A549 (cell line): ENCODE results near the gene BCORL1. TPM values are rescaled to one million over a fixed set of nuclear protein-coding genes. Genes with fewer than 3 reads are reported as not detected.

Source experiments
- ATAC-seq, 2 experiments: fragments of 200-7000 bp in 1 of 2; fragments of >200 bp in 1 of 2; cut with Nextera tagmentation in 1 of 2; cut with Tn5 transposase in 1 of 2; 3 replicates each; pipeline versions ENCODE4 v1.8.0 to v1.9.1; 2018 to 2020; ENCODE audit warnings: mild to moderate bottlenecking in 1 of 2, moderate library complexity in 1 of 2
- CTCF ChIA-PET: fragments of 300-600 bp; sonication (Branson Sonifier 250); formaldehyde crosslinking; extraction: SDS; loops from one replicate; lab custom pipeline; 2021; ENCODE audit warnings: antibody characterized with exemption, inconsistent platforms; lab: Yijun Ruan, JAX
- POLR2A ChIA-PET: fragments of 350-600 bp; formaldehyde crosslinking; extraction: SDS; loops from one replicate; lab custom pipeline; 2021; ENCODE audit warnings: antibody characterized with exemption, inconsistent platforms; lab: Yijun Ruan, JAX
- DNase-seq, 2 experiments: peaks; one replicate each; pipeline versions ENCODE4 v3.0.0 to v3.0.0-alpha.2; 2011 to 2016; ENCODE audit warnings: low read depth in 1 of 2, low spot score in 1 of 2
- FAIRE-seq: peaks from 2 replicates; lab custom pipeline; 2011; peaks lifted over from hg19 to GRCh38; lab: Jason Lieb, UNC
- H3K27ac ChIP-seq, 2 experiments: fragments of >200 bp; sonication (Bioruptor Twin); formaldehyde crosslinking; 3 replicates each; pipeline ENCODE4 v1.5.1; 2016 to 2017
- H3K4me1 ChIP-seq: fragments of >200 bp; sonication (Bioruptor Twin); formaldehyde crosslinking; 3 replicates; pipeline ENCODE4 v1.6.1; 2016
- H3K4me2 ChIP-seq: fragments of >200 bp; sonication (Bioruptor Twin); formaldehyde crosslinking; 3 replicates; pipeline ENCODE4 v1.6.1; 2016
- H3K4me3 ChIP-seq: fragments of >200 bp; sonication (Bioruptor Twin); formaldehyde crosslinking; 3 replicates; pipeline ENCODE4 v1.5.1; 2016
- H3K9me3 ChIP-seq: fragments of >200 bp; sonication (Bioruptor Twin); formaldehyde crosslinking; 3 replicates; pipeline ENCODE4 v1.6.1; 2016
- CBX8 ChIP-seq: fragments of 200-600 bp; sonication (generic); IDR thresholded peaks from 2 replicates; pipeline ENCODE4 v1.6.1; 2016
- EHMT2 ChIP-seq: fragments of 200-600 bp; sonication (generic); IDR thresholded peaks from 2 replicates; pipeline ENCODE4 v1.6.1; 2016; ENCODE audit warnings: antibody characterized with exemption, low read depth, mild to moderate bottlenecking, moderate library complexity
- EP300 ChIP-seq, 2 experiments: fragments of >200 bp; sonication (Bioruptor Twin); formaldehyde crosslinking; IDR thresholded peaks; 2 replicates in 1 of 2; 3 replicates in 1 of 2; pipeline ENCODE4 v1.6.1; 2016 to 2017
- ESRRA ChIP-seq: fragments of 150-350 bp; IDR thresholded peaks from 2 replicates; pipeline ENCODE4 v1.6.1; 2014; ENCODE audit warnings: mild to moderate bottlenecking, low read length, borderline replicate concordance
- FOSL2 ChIP-seq, 2 experiments: fragments of 450-650 bp in 1 of 2; fragments of >200 bp in 1 of 2; sonication (Bioruptor Twin) in 1 of 2; formaldehyde crosslinking; IDR thresholded peaks; 2 replicates each; pipeline versions ENCODE4 v1.5.0 to v1.6.1; 2016 to 2020; ENCODE audit warnings: mild to moderate bottlenecking in 1 of 2, moderate library complexity in 1 of 2
- JUN ChIP-seq, 2 experiments: fragments of >200 bp; sonication (Bioruptor Twin); formaldehyde crosslinking; IDR thresholded peaks; 2 replicates in 1 of 2; 3 replicates in 1 of 2; pipeline ENCODE4 v1.6.1; 2016 to 2017
- KDM1A ChIP-seq: fragments of 200-600 bp; sonication (generic); IDR thresholded peaks from 2 replicates; pipeline ENCODE4 v1.6.1; 2016; ENCODE audit warnings: low read depth, mild to moderate bottlenecking
- MAZ ChIP-seq: fragments of 150-350 bp; IDR thresholded peaks from 2 replicates; pipeline ENCODE4 v1.6.1; 2014; ENCODE audit warnings: antibody characterized with exemption, low read depth, low read length, borderline replicate concordance
- MYC ChIP-seq: IDR thresholded peaks from 2 replicates; pipeline ENCODE4 v1.6.1; 2012; ENCODE audit warnings: mild to moderate bottlenecking, inconsistent platforms, low read length, improper control_type of control experiment, borderline replicate concordance
- NFE2L2 ChIP-seq: fragments of 150-350 bp; conservative IDR thresholded peaks from 2 replicates; pipeline ENCODE4 v1.6.1; 2014; ENCODE audit warnings: low read length
- RAD21 ChIP-seq, 2 experiments: fragments of >200 bp in 1 of 2; sonication (Bioruptor Twin) in 1 of 2; formaldehyde crosslinking in 1 of 2; IDR thresholded peaks in 1 of 2; conservative IDR thresholded peaks in 1 of 2; 2 replicates in 1 of 2; 3 replicates in 1 of 2; pipeline ENCODE4 v1.6.1; 2012 to 2018; ENCODE audit warnings: inconsistent platforms in 1 of 2
- RARB ChIP-seq: fragments of 250-450 bp; sonication (Bioruptor Pico); IDR thresholded peaks from 2 replicates; pipeline ENCODE4 v1.8.0; 2021; ENCODE audit warnings: mild to moderate bottlenecking, moderate library complexity
- RFX5 ChIP-seq: fragments of 450-650 bp; IDR thresholded peaks from 2 replicates; pipeline ENCODE4 v1.7.1; 2014; ENCODE audit warnings: antibody characterized with exemption, mild to moderate bottlenecking, moderate library complexity
- RNF2 ChIP-seq: fragments of 200-600 bp; sonication (generic); IDR thresholded peaks from 2 replicates; pipeline ENCODE4 v1.6.1; 2016; ENCODE audit warnings: low read depth, mild to moderate bottlenecking, antibody characterized with exemption, moderate library complexity, borderline replicate concordance
- SMC3 ChIP-seq: fragments of >200 bp; sonication (Bioruptor Twin); formaldehyde crosslinking; IDR thresholded peaks from 3 replicates; pipeline ENCODE4 v1.6.1; 2018; ENCODE audit warnings: inconsistent platforms
- TFCP2L1 ChIP-seq: fragments of 250-450 bp; sonication (Bioruptor Pico); IDR thresholded peaks from 2 replicates; pipeline ENCODE4 v1.5.0; 2021; ENCODE audit warnings: mild to moderate bottlenecking
- WGBS: methylation state at CpG from one replicate; pipeline ENCODE4 v1.1.6; 2017; ENCODE audit errors: missing lambda C conversion rate; 5-methylcytosine and 5-hydroxymethylcytosine counted together
- polyA plus RNA-seq, 4 experiments: library from polyadenylated mRNA; depleted of rRNA in 3 of 4; stranded (reverse); fragments of >200 nt; fragmentation: RNase III in 1 of 4; extraction: RNeasy Plus Mini Kit Qiagen cat#74134 plus additional on column Dnase treatment in 1 of 4; gene quantifications; 2 replicates in 3 of 4; 3 replicates in 1 of 4; pipeline ENCODE4 v1.2.3, GENCODE V29; 2011 to 2017
- TF ChIP-seq, protein P1 (sequence below): fragments of >200 bp; sonication (Bioruptor Twin); formaldehyde crosslinking; IDR thresholded peaks from 2 replicates; pipeline ENCODE4 v1.6.1; 2016
- TF ChIP-seq, protein P2 (sequence below): fragments of 250-450 bp; sonication (Bioruptor Pico); IDR thresholded peaks from 2 replicates; pipeline ENCODE4 v1.5.0; 2021; ENCODE audit warnings: mild to moderate bottlenecking, moderate library complexity, borderline replicate concordance
- TF ChIP-seq, protein P3 (sequence below): fragments of >200 bp; sonication (Bioruptor Twin); formaldehyde crosslinking; IDR thresholded peaks from 3 replicates; pipeline ENCODE4 v1.6.1; 2016
- TF ChIP-seq, protein P4 (sequence below): fragments of >200 bp; sonication (Bioruptor Twin); formaldehyde crosslinking; IDR thresholded peaks from 3 replicates; pipeline ENCODE4 v1.5.1; 2016

BCORL1 gene
- polyA plus RNA-seq, 2 of the 4 experiments (the other 2 are of a cell fraction), result 1.4 to 6.1 TPM

DNA sequence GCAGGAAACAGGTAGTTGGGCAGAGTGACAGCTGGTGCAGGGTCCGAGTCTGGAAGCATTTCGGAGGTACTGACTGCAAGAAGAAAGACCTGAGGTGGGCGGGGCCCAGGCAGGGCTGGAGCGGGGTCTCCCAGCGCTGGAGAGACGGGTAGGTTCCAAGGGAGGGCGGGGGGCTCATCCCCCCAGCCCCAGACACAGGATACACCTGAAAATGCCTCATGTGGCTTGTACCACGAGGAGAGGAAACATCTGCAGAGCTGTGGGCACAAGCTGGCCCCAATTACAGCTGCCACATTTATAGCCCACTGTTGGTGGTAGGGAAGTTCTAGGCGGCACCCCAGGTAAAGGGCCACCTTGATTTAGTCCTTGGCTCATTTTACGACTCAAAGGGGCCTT is 89.9 kb downstream of the BCORL1 start (continued):
- TF ChIP-seq SMC3, result no peak

DNA sequence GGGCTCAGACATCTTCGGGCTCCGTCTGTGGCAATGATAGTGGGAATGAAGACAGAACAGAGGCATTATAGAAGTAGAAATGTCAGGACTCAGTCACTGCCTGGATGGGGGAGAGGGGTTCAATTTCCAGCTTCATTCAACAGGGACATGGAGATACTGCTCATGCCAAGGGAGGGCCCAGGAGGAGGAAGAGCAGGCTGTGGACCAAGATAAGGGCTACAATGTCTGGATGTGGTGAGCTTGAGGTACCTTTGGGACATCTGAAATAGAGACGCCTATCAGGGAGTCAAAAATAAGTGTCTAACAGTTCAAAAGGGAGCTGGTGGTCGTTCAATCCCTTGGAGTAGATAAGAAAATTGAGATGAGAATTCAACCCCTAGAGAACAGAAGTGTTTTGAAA is 93.3 kb downstream of the BCORL1 start:
- ChIA-PET CTCF (interaction anchor here (1.0 to 1.7 kb wide), 4 partner anchors 10 to 116 kb away, joined by 3 to 7 read pairs (median 4); no protein-coding TSS in a partner anchor), POLR2A (no interaction called here)
- Histone ChIP-seq H3K4me2 (no peak overlapping the region), H3K4me1 (no peaks in the 10 kb centered on the region), H3K4me3 (no peak overlapping the region), H3K27ac (no peak overlapping the region), H3K9me3 (no peaks in the 10 kb centered on the region)
- DNase-seq, result no peak
- WGBS, result 87% methylated on average over 4 of the region's 4 CpGs
- TF ChIP-seq, protein P1, sequence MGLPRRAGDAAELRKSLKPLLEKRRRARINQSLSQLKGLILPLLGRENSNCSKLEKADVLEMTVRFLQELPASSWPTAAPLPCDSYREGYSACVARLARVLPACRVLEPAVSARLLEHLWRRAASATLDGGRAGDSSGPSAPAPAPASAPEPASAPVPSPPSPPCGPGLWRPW, result no peak
- TF ChIP-seq KDM1A (no peak), TFCP2L1 (CRISPR knock-in tag) (no peak), NFE2L2 (no peak), MYC (no peak), ESRRA (no peak), JUN (IDR thresholded peaks at IDR 0.05) (no peak), RFX5 (no peak), EP300 (IDR thresholded peaks at IDR 0.05) (no peak), RNF2 (no peak), MAZ (no peak), CBX8 (no peak), RARB (CRISPR knock-in tag) (no peak), FOSL2 (IDR thresholded peaks at IDR 0.05) (no peak), FOSL2 (CRISPR knock-in tag; IDR thresholded peaks at IDR 0.05) (no peak), EHMT2 (no peak)
- TF ChIP-seq, protein P2, sequence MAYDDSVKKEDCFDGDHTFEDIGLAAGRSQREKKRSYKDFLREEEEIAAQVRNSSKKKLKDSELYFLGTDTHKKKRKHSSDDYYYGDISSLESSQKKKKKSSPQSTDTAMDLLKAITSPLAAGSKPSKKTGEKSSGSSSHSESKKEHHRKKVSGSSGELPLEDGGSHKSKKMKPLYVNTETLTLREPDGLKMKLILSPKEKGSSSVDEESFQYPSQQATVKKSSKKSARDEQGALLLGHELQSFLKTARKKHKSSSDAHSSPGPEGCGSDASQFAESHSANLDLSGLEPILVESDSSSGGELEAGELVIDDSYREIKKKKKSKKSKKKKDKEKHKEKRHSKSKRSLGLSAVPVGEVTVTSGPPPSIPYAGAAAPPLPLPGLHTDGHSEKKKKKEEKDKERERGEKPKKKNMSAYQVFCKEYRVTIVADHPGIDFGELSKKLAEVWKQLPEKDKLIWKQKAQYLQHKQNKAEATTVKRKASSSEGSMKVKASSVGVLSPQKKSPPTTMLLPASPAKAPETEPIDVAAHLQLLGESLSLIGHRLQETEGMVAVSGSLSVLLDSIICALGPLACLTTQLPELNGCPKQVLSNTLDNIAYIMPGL (CRISPR knock-in tag), result no peak
- TF ChIP-seq, protein P3, sequence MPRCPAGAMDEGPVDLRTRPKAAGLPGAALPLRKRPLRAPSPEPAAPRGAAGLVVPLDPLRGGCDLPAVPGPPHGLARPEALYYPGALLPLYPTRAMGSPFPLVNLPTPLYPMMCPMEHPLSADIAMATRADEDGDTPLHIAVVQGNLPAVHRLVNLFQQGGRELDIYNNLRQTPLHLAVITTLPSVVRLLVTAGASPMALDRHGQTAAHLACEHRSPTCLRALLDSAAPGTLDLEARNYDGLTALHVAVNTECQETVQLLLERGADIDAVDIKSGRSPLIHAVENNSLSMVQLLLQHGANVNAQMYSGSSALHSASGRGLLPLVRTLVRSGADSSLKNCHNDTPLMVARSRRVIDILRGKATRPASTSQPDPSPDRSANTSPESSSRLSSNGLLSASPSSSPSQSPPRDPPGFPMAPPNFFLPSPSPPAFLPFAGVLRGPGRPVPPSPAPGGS, result no peak
- ATAC-seq, result no peak
- no peak for FAIRE-seq

DNA sequence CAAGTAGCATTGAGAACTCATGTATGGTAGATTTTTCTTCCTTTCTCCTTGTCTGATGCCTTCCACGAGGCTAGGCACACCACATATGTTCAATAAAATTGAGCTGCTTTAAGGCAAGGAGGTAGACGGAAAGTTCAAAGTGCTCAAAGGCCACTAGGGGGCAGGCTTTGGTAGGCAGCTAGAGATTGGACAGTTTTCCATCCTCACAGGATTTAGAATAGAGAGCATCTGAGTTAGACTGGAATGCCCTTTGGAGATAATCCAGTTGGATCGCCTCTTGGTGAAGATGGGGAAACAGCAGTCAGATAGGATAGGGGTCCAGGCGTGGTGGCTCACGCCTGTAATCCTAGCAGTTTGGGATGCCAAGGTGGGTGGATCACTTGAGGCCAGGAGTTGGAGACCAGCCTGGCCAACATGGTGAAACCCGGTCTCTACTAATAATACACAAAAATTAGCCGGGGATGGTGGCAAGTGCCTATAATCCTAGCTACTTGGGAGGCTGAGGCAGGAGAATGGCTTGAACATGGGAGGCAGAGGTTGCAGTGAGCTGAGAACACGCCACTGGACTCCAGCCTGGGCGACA is 97.5 kb downstream of the BCORL1 start:
- peak; percentile 71 to 72 for DNase-seq
- Histone ChIP-seq H3K4me3 (no peak overlapping the region), H3K4me1 (0 out of 3 replicates have a peak, but pooled peaks cover 3% of the 10 kb centered on the region), H3K4me2 (no peak overlapping the region), H3K27ac (no peak overlapping the region), H3K9me3 (no peaks in the 10 kb centered on the region)
- ChIA-PET CTCF (interaction anchor here (0.6 to 6.3 kb wide), 36 partner anchors 8 to 475 kb away, joined by 3 to 91 read pairs (median 4); partner anchors contain the start of gene ELF4), POLR2A (interaction anchor here (1.0 kb wide), 2 partner anchors 29 to 41 kb away, joined by 3 to 4 read pairs; no protein-coding TSS in a partner anchor)
- WGBS, result 34% methylated on average over 9 of the region's 9 CpGs
- TF ChIP-seq, protein P4, sequence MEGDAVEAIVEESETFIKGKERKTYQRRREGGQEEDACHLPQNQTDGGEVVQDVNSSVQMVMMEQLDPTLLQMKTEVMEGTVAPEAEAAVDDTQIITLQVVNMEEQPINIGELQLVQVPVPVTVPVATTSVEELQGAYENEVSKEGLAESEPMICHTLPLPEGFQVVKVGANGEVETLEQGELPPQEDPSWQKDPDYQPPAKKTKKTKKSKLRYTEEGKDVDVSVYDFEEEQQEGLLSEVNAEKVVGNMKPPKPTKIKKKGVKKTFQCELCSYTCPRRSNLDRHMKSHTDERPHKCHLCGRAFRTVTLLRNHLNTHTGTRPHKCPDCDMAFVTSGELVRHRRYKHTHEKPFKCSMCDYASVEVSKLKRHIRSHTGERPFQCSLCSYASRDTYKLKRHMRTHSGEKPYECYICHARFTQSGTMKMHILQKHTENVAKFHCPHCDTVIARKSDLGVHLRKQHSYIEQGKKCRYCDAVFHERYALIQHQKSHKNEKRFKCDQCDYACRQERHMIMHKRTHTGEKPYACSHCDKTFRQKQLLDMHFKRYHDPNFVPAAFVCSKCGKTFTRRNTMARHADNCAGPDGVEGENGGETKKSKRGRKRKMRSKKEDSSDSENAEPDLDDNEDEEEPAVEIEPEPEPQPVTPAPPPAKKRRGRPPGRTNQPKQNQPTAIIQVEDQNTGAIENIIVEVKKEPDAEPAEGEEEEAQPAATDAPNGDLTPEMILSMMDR, result peak; percentile 78
- TF ChIP-seq KDM1A, result no peak
- TF ChIP-seq SMC3, result peak; percentile 65
- TF ChIP-seq RAD21 (conservative IDR thresholded peaks at IDR 0.05 in 1 of 2, IDR thresholded peaks at IDR 0.05 in 1 of 2), result peak; percentile 79 to 85
- peak; percentile 32 for FAIRE-seq
- peak; percentile 75 to 89; a peak in 5 of 6 replicates for ATAC-seq
